AG04449 (cell line): ENCODE measurements around the gene ELMO3.

ENCODE experiments used
- CTCF ChIA-PET: fragments of 350-600 bp; formaldehyde crosslinking; extraction: SDS; loops from one replicate; lab custom pipeline; 2021; ENCODE audit warnings: antibody characterized with exemption; lab: Yijun Ruan, JAX
- POLR2A ChIA-PET: fragments of 400-600, 350-600 bp; formaldehyde crosslinking; extraction: SDS; loops from one replicate; lab custom pipeline; 2020; ENCODE audit warnings: antibody characterized with exemption, inconsistent platforms; lab: Yijun Ruan, JAX
- DNase-seq: peaks from one replicate; pipeline ENCODE4 v3.0.0-alpha.2; 2010; ENCODE audit warnings: low read depth, low spot score
- H3K4me3 ChIP-seq: 2 replicates; pipeline ENCODE4 v1.5.1; 2011; ENCODE audit warnings: low read depth, mild to moderate bottlenecking, control low read depth, low read length
- TF ChIP-seq, protein P1 (sequence below): IDR thresholded peaks from one replicate; pipeline ENCODE4 v1.5.1; 2011; ENCODE audit warnings: mild to moderate bottlenecking, moderate library complexity, low read length, control low read depth, inconsistent platforms; ENCODE audit not compliant: insufficient read depth; ENCODE audit errors: missing control alignments

ELMO3 gene

GRCh38 chr16:67164599-67165061, 34.3 kb upstream of the ELMO3 start, which contains the start of gene HSF4:
Gene HSF4, plus strand, starts transcription at chr16:67164745. Its CDS starts 67 bp downstream, at chr16:67164812.
- ChIA-PET CTCF (interaction anchor here (1.1 to 7.6 kb wide), 2 partner anchors 10 to 21 kb away, joined by 5 to 54 read pairs; no protein-coding TSS in a partner anchor), POLR2A (interaction anchor here (1.3 kb wide), 1 partner anchor 157 kb away, joined by 3 read pairs; no protein-coding TSS in a partner anchor)
- peak within 1 kb of the TSS; percentile 42 for H3K4me3 ChIP-seq
- TF ChIP-seq, protein P1, sequence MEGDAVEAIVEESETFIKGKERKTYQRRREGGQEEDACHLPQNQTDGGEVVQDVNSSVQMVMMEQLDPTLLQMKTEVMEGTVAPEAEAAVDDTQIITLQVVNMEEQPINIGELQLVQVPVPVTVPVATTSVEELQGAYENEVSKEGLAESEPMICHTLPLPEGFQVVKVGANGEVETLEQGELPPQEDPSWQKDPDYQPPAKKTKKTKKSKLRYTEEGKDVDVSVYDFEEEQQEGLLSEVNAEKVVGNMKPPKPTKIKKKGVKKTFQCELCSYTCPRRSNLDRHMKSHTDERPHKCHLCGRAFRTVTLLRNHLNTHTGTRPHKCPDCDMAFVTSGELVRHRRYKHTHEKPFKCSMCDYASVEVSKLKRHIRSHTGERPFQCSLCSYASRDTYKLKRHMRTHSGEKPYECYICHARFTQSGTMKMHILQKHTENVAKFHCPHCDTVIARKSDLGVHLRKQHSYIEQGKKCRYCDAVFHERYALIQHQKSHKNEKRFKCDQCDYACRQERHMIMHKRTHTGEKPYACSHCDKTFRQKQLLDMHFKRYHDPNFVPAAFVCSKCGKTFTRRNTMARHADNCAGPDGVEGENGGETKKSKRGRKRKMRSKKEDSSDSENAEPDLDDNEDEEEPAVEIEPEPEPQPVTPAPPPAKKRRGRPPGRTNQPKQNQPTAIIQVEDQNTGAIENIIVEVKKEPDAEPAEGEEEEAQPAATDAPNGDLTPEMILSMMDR: no peak
- DNase-seq: no peak

DNA sequence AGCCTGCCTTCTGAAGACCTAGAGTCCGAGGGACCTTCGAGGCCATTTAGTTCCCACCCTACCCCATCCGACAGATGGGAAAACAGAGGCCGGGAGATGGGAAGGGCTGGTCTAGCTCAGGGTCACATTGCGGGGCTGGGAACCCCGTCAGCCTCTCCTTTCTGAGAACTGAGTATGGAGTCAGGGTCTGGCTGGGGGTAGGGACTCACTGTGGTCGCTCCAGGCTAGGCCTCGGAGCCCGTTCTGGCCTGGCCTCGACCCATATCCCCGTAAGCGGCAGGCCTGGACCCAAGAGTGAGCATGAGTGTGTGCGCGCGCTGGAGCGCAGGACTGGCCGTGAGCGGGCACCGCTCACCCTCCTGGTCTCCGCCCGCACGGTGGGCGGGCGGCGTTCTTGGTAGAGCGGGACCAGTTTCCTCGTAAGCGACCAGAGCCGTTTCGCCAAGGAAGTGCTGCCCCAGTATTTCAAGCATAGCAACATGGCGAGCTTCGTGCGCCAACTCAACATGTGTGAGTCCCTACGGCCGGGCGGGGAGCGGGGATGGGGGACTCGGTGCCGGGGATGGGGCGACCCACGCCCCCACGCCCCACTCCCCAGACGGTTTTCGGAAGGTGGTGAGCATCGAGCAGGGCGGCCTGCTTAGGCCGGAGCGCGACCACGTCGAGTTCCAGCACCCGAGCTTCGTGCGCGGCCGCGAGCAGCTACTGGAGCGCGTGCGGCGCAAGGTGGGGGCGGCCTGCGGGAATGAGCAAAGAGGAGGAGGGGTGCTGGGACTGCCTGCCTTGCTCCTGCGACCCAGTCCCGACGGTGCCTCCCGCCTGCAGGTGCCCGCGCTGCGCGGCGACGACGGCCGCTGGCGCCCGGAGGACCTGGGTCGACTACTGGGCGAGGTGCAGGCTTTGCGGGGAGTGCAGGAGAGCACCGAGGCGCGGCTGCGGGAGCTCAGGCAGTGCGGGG, 33.5 kb upstream of the ELMO3 start:
- no peak overlapping the region for H3K4me3 ChIP-seq
- POLR2A ChIA-PET: no interaction called here
- DNase-seq: no peak
- CTCF ChIA-PET: interaction anchor here (0.8 to 7.6 kb wide), 3 partner anchors 11 to 147 kb away, joined by 3 to 54 read pairs (median 5); no protein-coding TSS in a partner anchor
- TF ChIP-seq, protein P1: no peak

DNA sequence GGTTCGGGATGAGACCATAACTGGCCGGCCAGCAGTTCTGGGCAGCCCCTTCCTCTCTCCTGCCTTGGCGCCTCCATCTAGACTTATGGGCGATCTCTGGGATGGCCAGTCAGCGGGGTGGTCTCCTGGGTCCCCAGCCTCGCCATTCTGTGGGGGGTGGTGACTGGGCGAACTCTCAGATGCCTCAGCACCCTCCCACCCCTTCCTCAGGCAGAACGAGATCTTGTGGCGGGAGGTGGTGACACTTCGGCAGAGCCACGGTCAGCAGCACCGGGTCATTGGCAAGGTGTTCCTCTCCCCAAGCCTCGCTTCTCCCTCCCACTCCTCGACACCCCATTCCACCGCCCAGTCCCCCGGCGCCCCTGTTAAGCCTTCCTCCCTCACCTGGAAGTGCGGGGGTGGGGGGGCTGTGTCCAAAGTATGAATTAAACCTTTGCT, 32.8 kb upstream of the ELMO3 start:
- ChIA-PET POLR2A (no interaction called here), CTCF (interaction anchor here (1.4 to 7.6 kb wide), 2 partner anchors 8 to 11 kb away, joined by 8 to 54 read pairs; no protein-coding TSS in a partner anchor)
- DNase-seq: no peak
- TF ChIP-seq, protein P1: no peak
- no peak overlapping the region for H3K4me3 ChIP-seq

DNA sequence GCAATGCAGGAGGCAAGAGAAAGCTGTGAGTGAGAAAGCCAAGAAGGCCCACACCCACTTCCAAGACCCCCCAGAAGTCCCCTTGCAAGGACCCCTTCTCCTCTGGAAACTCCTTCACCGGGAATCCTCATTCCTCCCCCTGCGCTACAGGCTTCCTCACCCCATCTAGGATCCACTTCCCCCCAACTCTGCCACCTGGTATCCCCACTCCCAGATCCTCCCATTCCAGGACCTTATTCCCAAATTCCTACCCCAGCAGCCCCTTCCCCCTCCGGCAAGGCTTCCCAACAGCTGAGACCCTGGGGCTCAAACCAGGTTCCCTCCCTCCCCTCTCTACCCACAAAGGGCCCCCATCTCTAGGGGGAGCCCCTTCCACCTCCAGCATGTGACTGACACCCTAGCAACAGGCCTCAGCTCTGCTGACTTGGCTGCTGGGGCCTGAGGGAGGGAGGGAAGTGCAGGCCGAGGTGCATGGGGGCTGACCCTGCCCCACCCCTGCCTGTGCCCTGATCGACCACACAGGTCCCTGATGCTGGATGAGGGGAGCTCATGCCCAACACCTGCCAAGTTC, 32.2 kb upstream of the ELMO3 start:
- POLR2A ChIA-PET: no interaction called here
- TF ChIP-seq, protein P1: no peak
- no peak overlapping the region for H3K4me3 ChIP-seq
- no peak for DNase-seq
- CTCF ChIA-PET: interaction anchor here (1.4 to 7.6 kb wide), 3 partner anchors 9 to 55 kb away, joined by 3 to 54 read pairs (median 8); no protein-coding TSS in a partner anchor

- CTCF ChIA-PET: interaction anchor here (0.7 to 10.1 kb wide), 6 partner anchors 10 to 150 kb away, joined by 3 to 110 read pairs (median 10); partner anchors contain the start of genes B3GNT9 and MATCAP1
- TF ChIP-seq, protein P1: no peak
- no peak overlapping the region for H3K4me3 ChIP-seq
- POLR2A ChIA-PET: no interaction called here
- no peak for DNase-seq
These were observed 31.3 kb upstream of the ELMO3 start for GRCh38 chr16:67167588-67167987.
